ENCODE data around the gene DLK1. TPM values are rescaled to one million over a fixed set of nuclear protein-coding genes. Genes with fewer than 3 reads are reported as not detected.

DLK1 gene
- total RNA-seq, 6 experiments from 2014 or later, result 1.7 to 13.4 (median 3.8) TPM; not detected in 3

GRCh38 chr14:100775351-100775830, 48.7 kb downstream of the DLK1 start:
- no peaks in the 10 kb centered on the region for H3K4me1 ChIP-seq
- no peak overlapping the region for H3K4me3 ChIP-seq
- no peak overlapping the region for H3K27ac ChIP-seq
- TF ChIP-seq CTCF (IDR thresholded peaks at IDR 0.05) (no peak), POLR2A (IDR thresholded peaks at IDR 0.05) (no peak)
- no peaks in the 10 kb centered on the region for H3K27me3 ChIP-seq
- intact Hi-C loops (cut with DNase I), result no loop called here
- 88% methylated on average over 3 of the region's 8 CpGs for WGBS (ENCODE audit: insufficient coverage, low coverage, low lambda C conversion rate, missing lambda C conversion rate)
- H3K9me3 ChIP-seq, result no peaks in the 10 kb centered on the region
- no peaks in the 10 kb centered on the region for H3K36me3 ChIP-seq
- DNase-seq (no peak), ATAC-seq (no peak)

- WGBS (ENCODE audit: insufficient coverage, low coverage, low lambda C conversion rate, missing lambda C conversion rate), result 56% methylated on average over 6 of the region's 20 CpGs
- TF ChIP-seq POLR2A (IDR thresholded peaks at IDR 0.05) (no peak), CTCF (IDR thresholded peaks at IDR 0.05) (no peak)
- intact Hi-C loops (cut with DNase I), result no loop called here
- Histone ChIP-seq H3K27me3 (no peaks in the 10 kb centered on the region), H3K36me3 (no peaks in the 10 kb centered on the region), H3K9me3 (no peaks in the 10 kb centered on the region), H3K4me3 (no peak overlapping the region), H3K4me1 (no peaks in the 10 kb centered on the region), H3K27ac (no peak overlapping the region)
- no peak for DNase-seq
- peak in 2 of 4 donors; percentile 4 to 7 for ATAC-seq
Measured at GRCh38 chr14:100775831-100776591, 49.3 kb downstream of the DLK1 start.

GRCh38 chr14:100776681-100777365, 50.1 kb downstream of the DLK1 start:
- Histone ChIP-seq H3K27ac (no peak overlapping the region), H3K4me1 (no peaks in the 10 kb centered on the region), H3K27me3 (no peaks in the 10 kb centered on the region), H3K36me3 (no peaks in the 10 kb centered on the region), H3K4me3 (no peak overlapping the region), H3K9me3 (no peaks in the 10 kb centered on the region)
- intact Hi-C loops (cut with DNase I), result no loop called here
- DNase-seq (no peak), ATAC-seq (no peak)
- WGBS (ENCODE audit: insufficient coverage, low coverage, low lambda C conversion rate, missing lambda C conversion rate), result 62% methylated on average over 7 of the region's 14 CpGs
- TF ChIP-seq CTCF (IDR thresholded peaks at IDR 0.05), result no peak
- no peak for TF ChIP-seq POLR2A (IDR thresholded peaks at IDR 0.05)

GRCh38 chr14:100777366-100777817, 50.7 kb downstream of the DLK1 start:
- no peak for ATAC-seq
- H3K4me3 ChIP-seq, result no peak overlapping the region
- 71% methylated on average over 10 of the region's 11 CpGs for WGBS (ENCODE audit: insufficient coverage, low coverage, low lambda C conversion rate, missing lambda C conversion rate)
- DNase-seq, result no peak
- H3K9me3 ChIP-seq, result no peaks in the 10 kb centered on the region
- no peak overlapping the region for H3K27ac ChIP-seq
- no peaks in the 10 kb centered on the region for H3K4me1 ChIP-seq
- TF ChIP-seq CTCF (IDR thresholded peaks at IDR 0.05), result no peak
- no peak for TF ChIP-seq POLR2A (IDR thresholded peaks at IDR 0.05)
- H3K36me3 ChIP-seq, result no peaks in the 10 kb centered on the region
- H3K27me3 ChIP-seq, result no peaks in the 10 kb centered on the region
- intact Hi-C loops (cut with DNase I), result no loop called here
